GM21390 (cell line): ENCODE data around the gene PRDM16.

Source experiments
- ATAC-seq: cut with Tn5 transposase; IDR thresholded peaks from one replicate; pipeline ENCODE4 v1.9.1; 2021; ENCODE audit not compliant: unreplicated experiment

The PRDM16 gene

GRCh38 chr1:3138623-3139151, 69.7 kb downstream of the PRDM16 start:
- ATAC-seq, result no peak

- no peak for ATAC-seq
Measured at GRCh38 chr1:3139451-3139852, 70.4 kb downstream of the PRDM16 start.

GRCh38 chr1:3139871-3140361, 70.9 kb downstream of the PRDM16 start:
- no peak for ATAC-seq

GRCh38 chr1:3140437-3140836, 71.4 kb downstream of the PRDM16 start:
- ATAC-seq, result no peak

- ATAC-seq, result no peak
Measured at GRCh38 chr1:3141129-3141528, 72.1 kb downstream of the PRDM16 start.

GRCh38 chr1:3141836-3142235, 72.8 kb downstream of the PRDM16 start:
- no peak for ATAC-seq

GRCh38 chr1:3142236-3142635, 73.2 kb downstream of the PRDM16 start:
- ATAC-seq, result no peak

- ATAC-seq, result no peak
Measured at GRCh38 chr1:3142751-3143150, 73.7 kb downstream of the PRDM16 start.

GRCh38 chr1:3145532-3146325, 76.7 kb downstream of the PRDM16 start:
- no peak for ATAC-seq

- no peak for ATAC-seq
Measured at GRCh38 chr1:3146458-3146857, 77.5 kb downstream of the PRDM16 start.

- no peak for ATAC-seq
Measured at GRCh38 chr1:3146907-3147306, 77.9 kb downstream of the PRDM16 start.

GRCh38 chr1:3148171-3148570, 79.2 kb downstream of the PRDM16 start:
- no peak for ATAC-seq

- ATAC-seq, result no peak
Measured at GRCh38 chr1:3149277-3149676, 80.3 kb downstream of the PRDM16 start.

- ATAC-seq, result no peak
Measured at GRCh38 chr1:3151456-3151855, 82.5 kb downstream of the PRDM16 start.

GRCh38 chr1:3152143-3152542, 83.1 kb downstream of the PRDM16 start:
- no peak for ATAC-seq

GRCh38 chr1:3153197-3153596, 84.2 kb downstream of the PRDM16 start:
- ATAC-seq, result no peak

- ATAC-seq, result no peak
Measured at GRCh38 chr1:3153902-3154795, 85.1 kb downstream of the PRDM16 start.

GRCh38 chr1:3155056-3155925, 86.3 kb downstream of the PRDM16 start:
- no peak for ATAC-seq

- no peak for ATAC-seq
Measured at GRCh38 chr1:3155926-3156220, 86.9 kb downstream of the PRDM16 start.

- no peak for ATAC-seq
Measured at GRCh38 chr1:3156936-3157335, 87.9 kb downstream of the PRDM16 start.

- no peak for ATAC-seq
Measured at GRCh38 chr1:3158347-3158746, 89.3 kb downstream of the PRDM16 start.
